T-helper 2 cell treated with Interferon-gamma antibody and Interleukin-4, amounts not matched to agents 100 ng/mL and 5 ng/mL, for 36 hours (primary cell): ENCODE results near the gene PTPRT. TPM values are rescaled to one million over a fixed set of nuclear protein-coding genes. Genes with fewer than 3 reads are reported as not detected.

Source experiments
- intact Hi-C: fragments of 100-400 bp; cut with micrococcal nuclease; formaldehyde crosslinking; loops from one replicate; pipeline ENCODE4 v1.15.1; 2023
- total RNA-seq: library from RNA; stranded (reverse); gene quantifications from 2 replicates; pipeline ENCODE4 v1.2.3, GENCODE V29; 2022

Gene PTPRT
- total RNA-seq, 1 donor from 2014 or later = not detected

GRCh38 chr20:42401613-42402012, 788.1 kb downstream of the PTPRT start:
- intact Hi-C loops = no loop called here

GRCh38 chr20:42399802-42400201, 789.9 kb downstream of the PTPRT start:
- intact Hi-C loops = no loop called here

- intact Hi-C loops = no loop called here
These were observed 797.3 kb downstream of the PTPRT start for GRCh38 chr20:42392442-42392841.

GRCh38 chr20:42391807-42392206, 797.9 kb downstream of the PTPRT start:
- intact Hi-C loops = no loop called here

GRCh38 chr20:42380287-42380686, 809.4 kb downstream of the PTPRT start:
- intact Hi-C loops = no loop called here

- intact Hi-C loops = no loop called here
These were observed 810.3 kb downstream of the PTPRT start for GRCh38 chr20:42379385-42379784.

GRCh38 chr20:42378826-42379225, 810.9 kb downstream of the PTPRT start:
- intact Hi-C loops = no loop called here

GRCh38 chr20:42376131-42376530, 813.6 kb downstream of the PTPRT start:
- intact Hi-C loops = no loop called here

- intact Hi-C loops = no loop called here
These were observed 816.7 kb downstream of the PTPRT start for GRCh38 chr20:42373049-42373448.

- intact Hi-C loops = no loop called here
These were observed 819.6 kb downstream of the PTPRT start for GRCh38 chr20:42370075-42370474.

- intact Hi-C loops = no loop called here
These were observed 820.8 kb downstream of the PTPRT start for GRCh38 chr20:42368910-42369309.

GRCh38 chr20:42366626-42367025, 823.1 kb downstream of the PTPRT start:
- intact Hi-C loops = no loop called here

GRCh38 chr20:42364446-42364845, 825.3 kb downstream of the PTPRT start:
- intact Hi-C loops = no loop called here

- intact Hi-C loops = no loop called here
These were observed 828.2 kb downstream of the PTPRT start for GRCh38 chr20:42361402-42361970.

- intact Hi-C loops = no loop called here
These were observed 829.1 kb downstream of the PTPRT start for GRCh38 chr20:42360621-42361020.

- intact Hi-C loops = no loop called here
These were observed 830.1 kb downstream of the PTPRT start for GRCh38 chr20:42359617-42360016.

GRCh38 chr20:42352096-42352495, 837.6 kb downstream of the PTPRT start:
- intact Hi-C loops = no loop called here

GRCh38 chr20:42350521-42350920, 839.2 kb downstream of the PTPRT start:
- intact Hi-C loops = no loop called here

GRCh38 chr20:42346189-42347170, 843.2 kb downstream of the PTPRT start:
- intact Hi-C loops = no loop called here

GRCh38 chr20:42341654-42342053, 848.1 kb downstream of the PTPRT start:
- intact Hi-C loops = no loop called here

- intact Hi-C loops = no loop called here
These were observed 849.3 kb downstream of the PTPRT start for GRCh38 chr20:42340368-42340767.

- intact Hi-C loops = no loop called here
These were observed 851.2 kb downstream of the PTPRT start for GRCh38 chr20:42338294-42339201.
